Adrenal gland (tissue), 5 donors: ENCODE results near the gene TBC1D13.

ENCODE experiments used
- POLR2A ChIP-seq, 2 donors: fragments of 450-650 bp; IDR thresholded peaks; one replicate each; pipeline ENCODE4 v1.6.1; 2017; ENCODE audit warnings: antibody characterized with exemption in 2 of 2, mild to moderate bottlenecking in 2 of 2, moderate library complexity in 1 of 2
- TF ChIP-seq, protein P1 (sequence below), 6 experiments: fragments of 450-650 bp in 4 of 6; fragments of 200-600 bp in 2 of 6; sonication (generic) in 1 of 6; IDR thresholded peaks; 1 replicate in 5 of 6; 2 replicates in 1 of 6; pipeline versions ENCODE4 v1.5.1 to v1.8.0; 2016 to 2021; ENCODE audit warnings: antibody characterized with exemption in 6 of 6, mild to moderate bottlenecking in 2 of 6, moderate library complexity in 1 of 6
- donor health status: DM: no; HTN: no; CAD: no.

DNA sequence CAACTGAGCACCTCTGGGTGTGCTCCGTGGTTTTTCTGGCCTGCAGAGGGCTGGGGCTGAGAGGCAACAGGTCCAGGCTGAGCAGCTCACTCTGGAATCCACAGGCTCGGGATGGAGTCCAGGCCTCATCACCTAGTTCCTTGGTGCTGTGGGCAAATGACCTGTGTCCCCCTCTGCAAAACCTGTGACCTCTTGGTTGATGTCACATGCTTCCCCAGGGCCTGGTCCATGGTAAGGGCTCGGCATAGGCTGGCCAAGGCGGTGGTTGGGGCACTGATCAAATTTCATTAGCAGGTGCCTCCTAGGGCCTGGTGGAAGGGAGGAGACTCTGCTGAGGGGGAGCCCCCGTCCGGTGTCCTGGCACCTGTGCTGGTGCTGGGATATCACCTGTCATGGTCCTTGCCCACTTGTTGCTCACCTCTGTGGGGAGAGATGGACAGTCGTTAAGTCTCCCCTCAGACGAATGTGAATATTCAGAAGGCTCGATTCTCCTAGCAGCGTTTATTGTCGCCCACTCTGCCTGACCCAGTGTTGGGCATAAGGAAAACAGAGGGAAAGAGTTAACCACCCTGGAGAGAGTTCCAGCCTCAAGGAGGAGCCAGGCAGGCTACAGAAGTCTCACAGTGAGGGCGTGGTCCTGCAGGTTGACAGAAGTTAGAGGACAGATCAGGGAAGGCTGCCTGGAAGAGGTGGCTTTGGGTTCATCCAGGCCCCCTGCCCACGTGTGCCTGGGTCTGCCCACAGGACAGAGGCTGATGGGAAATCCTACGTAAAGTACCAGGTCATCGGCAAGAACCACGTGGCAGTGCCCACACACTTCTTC, 34.7 kb downstream of the TBC1D13 start:
- TF ChIP-seq POLR2A (IDR thresholded peaks at IDR 0.05): no peak
- TF ChIP-seq, protein P1, sequence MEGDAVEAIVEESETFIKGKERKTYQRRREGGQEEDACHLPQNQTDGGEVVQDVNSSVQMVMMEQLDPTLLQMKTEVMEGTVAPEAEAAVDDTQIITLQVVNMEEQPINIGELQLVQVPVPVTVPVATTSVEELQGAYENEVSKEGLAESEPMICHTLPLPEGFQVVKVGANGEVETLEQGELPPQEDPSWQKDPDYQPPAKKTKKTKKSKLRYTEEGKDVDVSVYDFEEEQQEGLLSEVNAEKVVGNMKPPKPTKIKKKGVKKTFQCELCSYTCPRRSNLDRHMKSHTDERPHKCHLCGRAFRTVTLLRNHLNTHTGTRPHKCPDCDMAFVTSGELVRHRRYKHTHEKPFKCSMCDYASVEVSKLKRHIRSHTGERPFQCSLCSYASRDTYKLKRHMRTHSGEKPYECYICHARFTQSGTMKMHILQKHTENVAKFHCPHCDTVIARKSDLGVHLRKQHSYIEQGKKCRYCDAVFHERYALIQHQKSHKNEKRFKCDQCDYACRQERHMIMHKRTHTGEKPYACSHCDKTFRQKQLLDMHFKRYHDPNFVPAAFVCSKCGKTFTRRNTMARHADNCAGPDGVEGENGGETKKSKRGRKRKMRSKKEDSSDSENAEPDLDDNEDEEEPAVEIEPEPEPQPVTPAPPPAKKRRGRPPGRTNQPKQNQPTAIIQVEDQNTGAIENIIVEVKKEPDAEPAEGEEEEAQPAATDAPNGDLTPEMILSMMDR (IDR thresholded peaks at IDR 0.05): no peak
